AG09319 (cell line): ENCODE data around the gene MRPS27.

Source experiments
- DNase-seq: peaks from one replicate; pipeline ENCODE4 v3.0.0-alpha.2; 2010; ENCODE audit warnings: low read depth; ENCODE audit errors: extremely low read depth
- CTCF ChIP-seq: IDR thresholded peaks from 2 replicates; pipeline ENCODE4 v1.5.1; 2011; ENCODE audit warnings: low read depth, mild to moderate bottlenecking, inconsistent platforms, low read length, moderate library complexity

Gene MRPS27

GRCh38 chr5:72307968-72308852 is 11.8 kb downstream of the MRPS27 start:
- peak; percentile 81 for TF ChIP-seq CTCF

GRCh38 chr5:72307573-72307967 is 12.5 kb downstream of the MRPS27 start:
- TF ChIP-seq CTCF, result no peak
- DNase-seq, result no peak

More at GRCh38 chr5:72307968-72308852, 11.8 kb downstream of the MRPS27 start:
- peak; percentile 95 for DNase-seq

GRCh38 chr5:72305194-72306142 is 14.6 kb downstream of the MRPS27 start:
- no peak for DNase-seq
- no peak for TF ChIP-seq CTCF

GRCh38 chr5:72302171-72302570 is 17.9 kb downstream of the MRPS27 start:
- no peak for TF ChIP-seq CTCF
- no peak for DNase-seq

GRCh38 chr5:72301557-72301956 is 18.5 kb downstream of the MRPS27 start:
- no peak for TF ChIP-seq CTCF
- DNase-seq, result no peak

GRCh38 chr5:72300590-72301339 is 19.3 kb downstream of the MRPS27 start:
- DNase-seq, result no peak
- no peak for TF ChIP-seq CTCF
